SU-DHL-6 (cell line): ENCODE measurements around the gene MCHR1.

Experiments
- H2AFZ ChIP-seq: fragments of 200-600 bp; sonication (generic); 2 replicates; pipeline ENCODE4 v1.6.1; 2014; ENCODE audit warnings: low read depth, mild to moderate bottlenecking, moderate library complexity, mixed read lengths, antibody characterized with exemption, low read length; ENCODE audit not compliant: severe bottlenecking
- H3F3A ChIP-seq: fragments of 200-600 bp; shearing (Covaris generic); 2 replicates; pipeline ENCODE4 v1.6.0; 2016; ENCODE audit warnings: antibody characterized with exemption, mild to moderate bottlenecking; ENCODE audit not compliant: insufficient read depth
- H3K27ac ChIP-seq: fragments of 200-600 bp; sonication (generic); 2 replicates; pipeline ENCODE4 v1.5.1; 2016; ENCODE audit warnings: low read depth, mild to moderate bottlenecking, low read length, moderate library complexity, mixed read lengths
- H3K27me3 ChIP-seq: fragments of 200-600 bp; sonication (generic), shearing (Covaris generic); 2 replicates; pipeline ENCODE4 v1.6.0; 2014; ENCODE audit warnings: mild to moderate bottlenecking, low read length
- H3K36me3 ChIP-seq: fragments of 200-600 bp; sonication (generic); 2 replicates; pipeline ENCODE4 v1.6.1; 2014; ENCODE audit warnings: mild to moderate bottlenecking, low read length, mixed read lengths
- H3K4me2 ChIP-seq: fragments of 300-600, 200-600 bp; shearing (Covaris generic), sonication (generic); 2 replicates; pipeline ENCODE4 v1.6.0; 2014; ENCODE audit warnings: low read length, low read depth, mild to moderate bottlenecking; ENCODE audit not compliant: poor library complexity, severe bottlenecking
- H3K4me3 ChIP-seq: fragments of 200-600 bp; sonication (generic); 2 replicates; pipeline ENCODE4 v1.5.1; 2014; ENCODE audit warnings: antibody characterized with exemption, low read length, mild to moderate bottlenecking, mixed read lengths; ENCODE audit not compliant: insufficient read depth, poor library complexity, severe bottlenecking
- H3K79me2 ChIP-seq: fragments of 200-600 bp; sonication (generic); 2 replicates; pipeline ENCODE4 v1.6.1; 2014; ENCODE audit warnings: mild to moderate bottlenecking, low read length, moderate library complexity; ENCODE audit not compliant: insufficient read depth
- H3K9ac ChIP-seq: fragments of 200-600 bp; sonication (generic); 2 replicates; pipeline ENCODE4 v1.7.0; 2014; ENCODE audit warnings: mild to moderate bottlenecking, low read length
- H3K9me2 ChIP-seq: fragments of 200-600 bp; sonication (generic); replicated peaks from 2 replicates; pipeline ENCODE4 v1.6.1; 2014; ENCODE audit warnings: low read length; ENCODE audit not compliant: insufficient read depth
- H3K9me3 ChIP-seq: fragments of 200-600 bp; sonication (generic); 2 replicates; pipeline ENCODE4 v1.6.1; 2014; ENCODE audit warnings: low read length, mixed read lengths; ENCODE audit not compliant: insufficient read depth
- H4K20me1 ChIP-seq: fragments of 200-600 bp; sonication (generic); 2 replicates; pipeline ENCODE4 v1.6.1; 2014; ENCODE audit warnings: low read depth, mild to moderate bottlenecking, antibody characterized with exemption, low read length, moderate library complexity, mixed read lengths
- EZH2phosphoT487 ChIP-seq: fragments of 200-600 bp; sonication (generic), shearing (Covaris generic); conservative IDR thresholded peaks from 2 replicates; pipeline ENCODE4 v1.6.1; 2018; ENCODE audit warnings: mild to moderate bottlenecking, antibody characterized with exemption, low read length, moderate library complexity, mixed read lengths
- TF ChIP-seq, protein P1 (sequence below): fragments of 200-600 bp; sonication (generic); IDR thresholded peaks from one replicate; pipeline ENCODE4 v1.5.1; 2017; ENCODE audit warnings: antibody characterized with exemption, mild to moderate bottlenecking, low read length, moderate library complexity; ENCODE audit not compliant: insufficient read depth, poor library complexity, severe bottlenecking

Gene MCHR1

DNA sequence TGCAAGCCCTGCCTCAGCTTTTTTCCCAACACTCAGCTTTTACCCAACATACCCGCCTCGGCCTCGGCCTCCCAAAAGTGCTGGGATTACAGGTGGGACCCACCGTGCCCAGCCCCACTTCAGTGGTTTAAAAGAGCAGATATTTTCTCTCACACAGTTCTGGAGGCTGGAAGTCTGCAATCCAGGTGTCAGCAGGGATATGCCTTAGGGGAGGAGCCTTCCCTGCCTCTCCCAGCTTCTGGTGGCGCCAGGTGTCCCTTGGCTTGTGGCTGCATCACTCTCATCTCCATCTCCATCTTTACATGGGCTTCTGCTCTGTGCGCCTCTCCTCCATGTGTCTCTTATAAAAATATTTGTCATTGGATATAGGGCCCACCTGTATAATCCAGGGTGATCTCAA is 50.0 kb downstream of the MCHR1 start:
- TF ChIP-seq, protein P1, sequence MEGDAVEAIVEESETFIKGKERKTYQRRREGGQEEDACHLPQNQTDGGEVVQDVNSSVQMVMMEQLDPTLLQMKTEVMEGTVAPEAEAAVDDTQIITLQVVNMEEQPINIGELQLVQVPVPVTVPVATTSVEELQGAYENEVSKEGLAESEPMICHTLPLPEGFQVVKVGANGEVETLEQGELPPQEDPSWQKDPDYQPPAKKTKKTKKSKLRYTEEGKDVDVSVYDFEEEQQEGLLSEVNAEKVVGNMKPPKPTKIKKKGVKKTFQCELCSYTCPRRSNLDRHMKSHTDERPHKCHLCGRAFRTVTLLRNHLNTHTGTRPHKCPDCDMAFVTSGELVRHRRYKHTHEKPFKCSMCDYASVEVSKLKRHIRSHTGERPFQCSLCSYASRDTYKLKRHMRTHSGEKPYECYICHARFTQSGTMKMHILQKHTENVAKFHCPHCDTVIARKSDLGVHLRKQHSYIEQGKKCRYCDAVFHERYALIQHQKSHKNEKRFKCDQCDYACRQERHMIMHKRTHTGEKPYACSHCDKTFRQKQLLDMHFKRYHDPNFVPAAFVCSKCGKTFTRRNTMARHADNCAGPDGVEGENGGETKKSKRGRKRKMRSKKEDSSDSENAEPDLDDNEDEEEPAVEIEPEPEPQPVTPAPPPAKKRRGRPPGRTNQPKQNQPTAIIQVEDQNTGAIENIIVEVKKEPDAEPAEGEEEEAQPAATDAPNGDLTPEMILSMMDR: no peak
- TF ChIP-seq EZH2phosphoT487: no peak
- H3K9me2 ChIP-seq: no peaks in the 10 kb centered on the region

More for the DNA sequence above, 50.0 kb downstream of the MCHR1 start:
- H4K20me1 ChIP-seq: no peaks in the 10 kb centered on the region
- no peaks in the 10 kb centered on the region for H3K36me3 ChIP-seq
- no peak overlapping the region for H3K4me3 ChIP-seq
- H3K79me2 ChIP-seq: no peaks in the 10 kb centered on the region
- no peak overlapping the region for H3K4me2 ChIP-seq
- H3K9me3 ChIP-seq: no peaks in the 10 kb centered on the region
- H2AFZ ChIP-seq: no peak overlapping the region
- no peak overlapping the region for H3K27ac ChIP-seq
- H3F3A ChIP-seq: no peaks in the 10 kb centered on the region
- no peaks in the 10 kb centered on the region for H3K27me3 ChIP-seq
- no peak overlapping the region for H3K9ac ChIP-seq
